ENCODE data around the gene APOM.

APOM gene

GRCh38 chr6:31658158-31658688 is 2.5 kb downstream of the APOM start:
- no peak for DNase-seq (ENCODE audit: low read depth)

- DNase-seq (ENCODE audit: low read depth), result no peak
Measured at GRCh38 chr6:31658983-31659648, 3.4 kb downstream of the APOM start.

GRCh38 chr6:31659649-31660380 is 4.1 kb downstream of the APOM start:
- no peak for DNase-seq (ENCODE audit: low read depth)

GRCh38 chr6:31660381-31661261 is 4.9 kb downstream of the APOM start, which contains the start of gene C6orf47:
Gene C6orf47, minus strand, starts transcription at chr6:31660778. Its CDS starts 831 bp downstream, at chr6:31659947.
- peak; percentile 47 for DNase-seq (ENCODE audit: low read depth)

GRCh38 chr6:31661262-31662123 is 5.8 kb downstream of the APOM start:
- DNase-seq (ENCODE audit: low read depth), result no peak

- no peak for DNase-seq (ENCODE audit: low read depth)
Measured at GRCh38 chr6:31662124-31662723, 6.5 kb downstream of the APOM start.

- DNase-seq (ENCODE audit: low read depth), result no peak
Measured at GRCh38 chr6:31663126-31663960, 7.6 kb downstream of the APOM start.

GRCh38 chr6:31663961-31664789 is 8.5 kb downstream of the APOM start:
- no peak for DNase-seq (ENCODE audit: low read depth)

GRCh38 chr6:31664790-31665500 is 9.3 kb downstream of the APOM start, which contains the start of gene GPANK1:
Gene GPANK1, minus strand, starts transcription at chr6:31664997. Its CDS starts 519 bp downstream, at chr6:31664478.
- peak; percentile 73 for DNase-seq (ENCODE audit: low read depth)

- DNase-seq (ENCODE audit: low read depth), result peak; percentile 83
Measured at GRCh38 chr6:31665501-31666336, 10.0 kb downstream of the APOM start, which contains the start of gene CSNK2B. Gene CSNK2B, plus strand, starts transcription at chr6:31666080. Its CDS starts 752 bp downstream, at chr6:31666832.

GRCh38 chr6:31666337-31666965 is 10.8 kb downstream of the APOM start:
- no peak for DNase-seq (ENCODE audit: low read depth)

GRCh38 chr6:31669676-31670075 is 14.0 kb downstream of the APOM start, which contains the start of gene LY6G5B:
Gene LY6G5B, plus strand, starts transcription at chr6:31669976. Its CDS starts 975 bp downstream, at chr6:31670951.
- DNase-seq (ENCODE audit: low read depth), result no peak

- no peak for DNase-seq (ENCODE audit: low read depth)
Measured at GRCh38 chr6:31676322-31676903, 20.7 kb downstream of the APOM start.

- DNase-seq (ENCODE audit: low read depth), result no peak
Measured at GRCh38 chr6:31676904-31677303, 21.2 kb downstream of the APOM start.

- no peak for DNase-seq (ENCODE audit: low read depth)
Measured at GRCh38 chr6:31677955-31678354, 22.3 kb downstream of the APOM start.

Data from stimulated activated CD8-positive, alpha-beta memory T cell treated with anti-CD3 and anti-CD28 coated beads, Interleukin-15, amount 100 ng/mL, for 24 hours (primary cell).